H1 (cell line): ENCODE measurements around the gene DOCK10. TPM values are rescaled to one million over a fixed set of nuclear protein-coding genes. Genes with fewer than 3 reads are reported as not detected.

Experiments used
- CTCF ChIA-PET: fragments of 300-600 bp; sonication (Branson Sonifier 250); formaldehyde crosslinking; loops from one replicate; lab custom pipeline; 2021; ENCODE audit not compliant: partially characterized antibody; lab: Charles Lee
- POLR2A ChIA-PET: fragments of 300-600 bp; sonication (Branson Sonifier 250); formaldehyde crosslinking; loops from one replicate; lab custom pipeline; 2021; ENCODE audit warnings: inconsistent platforms; ENCODE audit not compliant: partially characterized antibody; lab: Charles Lee
- DNase-seq, 2 experiments: peaks; one replicate each; pipeline versions ENCODE4 v3.0.0 to v3.0.0-alpha.2; 2010 to 2022; ENCODE audit warnings: low spot score in 2 of 2, low read depth in 1 of 2, mixed read lengths in 1 of 2
- FAIRE-seq: peaks from 2 replicates; lab custom pipeline; 2011; peaks lifted over from hg19 to GRCh38; lab: Jason Lieb, UNC
- H2AFZ ChIP-seq: 2 replicates; pipeline ENCODE4 v1.8.1; 2012; ENCODE audit warnings: low read length, inconsistent platforms
- H2AK5ac ChIP-seq: 2 replicates; pipeline ENCODE4 v1.6.1; 2013; ENCODE audit warnings: low read depth, low read length
- H2BK120ac ChIP-seq: replicated peaks from 2 replicates; pipeline ENCODE3; 2013; ENCODE audit warnings: low read depth, low read length, inconsistent platforms
- H2BK12ac ChIP-seq: 2 replicates; pipeline ENCODE4 v1.6.1; 2013; ENCODE audit warnings: low read depth, low read length
- H2BK15ac ChIP-seq: 2 replicates; pipeline ENCODE4 v1.6.1; 2013; ENCODE audit warnings: low read length
- H2BK20ac ChIP-seq: 2 replicates; pipeline ENCODE4 v1.6.1; 2013; ENCODE audit warnings: low read length
- H2BK5ac ChIP-seq: 2 replicates; pipeline ENCODE4 v1.6.1; 2013; ENCODE audit warnings: low read depth, low read length
- H3K14ac ChIP-seq: 2 replicates; pipeline ENCODE4 v1.6.1; 2013; ENCODE audit warnings: inconsistent platforms; ENCODE audit not compliant: insufficient read length
- H3K18ac ChIP-seq: 2 replicates; pipeline ENCODE4 v1.6.1; 2013; ENCODE audit warnings: low read length; ENCODE audit errors: extremely low read depth
- H3K23ac ChIP-seq: 2 replicates; pipeline ENCODE4 v1.6.1; 2013; ENCODE audit warnings: inconsistent platforms; ENCODE audit not compliant: insufficient read length
- H3K23me2 ChIP-seq: 2 replicates; pipeline ENCODE4 v1.6.1; 2013; ENCODE audit warnings: low read depth, low read length
- H3K27ac ChIP-seq: 2 replicates; pipeline ENCODE4 v1.6.1; 2011; ENCODE audit warnings: low read depth, low read length, inconsistent platforms
- H3K27me3 ChIP-seq, 4 experiments: replicated peaks in 1 of 4; 1 replicate in 1 of 4; 2 replicates in 3 of 4; pipeline versions ENCODE4 v1.6.1 to v1.8.1; 2011 to 2013; ENCODE audit warnings: low read length in 3 of 4, mild to moderate bottlenecking in 3 of 4, inconsistent platforms in 2 of 4, mixed read lengths in 2 of 4, moderate library complexity in 1 of 4; ENCODE audit not compliant: control insufficient read depth in 3 of 4, insufficient read depth in 3 of 4; ENCODE audit errors: extremely low read depth in 1 of 4
- H3K36me3 ChIP-seq, 4 experiments: 2 replicates each; pipeline versions ENCODE4 v1.6.1 to v1.8.1; 2011 to 2013; ENCODE audit warnings: mild to moderate bottlenecking in 4 of 4, low read length in 3 of 4, moderate library complexity in 2 of 4, control low read depth in 1 of 4, inconsistent platforms in 1 of 4; ENCODE audit not compliant: insufficient read depth in 4 of 4, control insufficient read depth in 2 of 4
- H3K4ac ChIP-seq: replicated peaks from 2 replicates; pipeline ENCODE3; 2013; ENCODE audit warnings: low read length, low read depth, mixed read lengths, inconsistent platforms; ENCODE audit not compliant: insufficient read length
- H3K4me1 ChIP-seq, 4 experiments: replicated peaks in 1 of 4; 1 replicate in 1 of 4; 2 replicates in 3 of 4; pipeline versions ENCODE4 v1.6.1 to v1.8.1; 2011 to 2013; ENCODE audit warnings: low read length in 3 of 4, inconsistent platforms in 2 of 4, mixed read lengths in 1 of 4; ENCODE audit not compliant: insufficient read depth in 4 of 4, control insufficient read depth in 3 of 4
- H3K4me2 ChIP-seq, 2 experiments: 2 replicates each; pipeline versions ENCODE4 v1.6.1 to v1.8.1; 2011 to 2013; ENCODE audit warnings: low read depth in 2 of 2, low read length in 2 of 2, control low read depth in 1 of 2, inconsistent platforms in 1 of 2, mild to moderate bottlenecking in 1 of 2; ENCODE audit not compliant: insufficient read depth in 1 of 2
- H3K4me3 ChIP-seq, 4 experiments: fragments of 200-600, 300-600 bp in 1 of 4; sonication (generic), shearing (Covaris generic), sonication (Bioruptor Twin) in 1 of 4; 2 replicates each; pipeline versions ENCODE4 v1.5.1 to v1.8.1; 2011 to 2016; ENCODE audit warnings: low read length in 4 of 4, low read depth in 3 of 4, control low read depth in 2 of 4, inconsistent platforms in 2 of 4, mild to moderate bottlenecking in 2 of 4, mixed read lengths in 1 of 4, moderate library complexity in 1 of 4; ENCODE audit not compliant: insufficient read depth in 2 of 4; ENCODE audit errors: extremely low read depth in 1 of 4
- H3K56ac ChIP-seq: replicated peaks from 2 replicates; pipeline ENCODE3; 2013; ENCODE audit warnings: low read depth, mild to moderate bottlenecking, mixed read lengths, low read length, inconsistent platforms; ENCODE audit not compliant: insufficient read length
- H3K79me1 ChIP-seq: 2 replicates; pipeline ENCODE4 v1.6.1; 2013; ENCODE audit warnings: low read depth, low read length, control low read depth
- H3K79me2 ChIP-seq, 2 experiments: 2 replicates each; pipeline versions ENCODE4 v1.6.1 to v1.8.1; 2012 to 2013; ENCODE audit warnings: low read length in 2 of 2, mild to moderate bottlenecking in 2 of 2, inconsistent platforms in 1 of 2; ENCODE audit not compliant: insufficient read depth in 2 of 2, control insufficient read depth in 1 of 2
- H3K9ac ChIP-seq, 4 experiments: replicated peaks in 1 of 4; 1 replicate in 1 of 4; 2 replicates in 3 of 4; pipeline versions ENCODE4 v1.6.1 to v1.8.1; 2011 to 2013; ENCODE audit warnings: low read depth in 3 of 4, low read length in 3 of 4, control low read depth in 2 of 4, mild to moderate bottlenecking in 2 of 4, moderate library complexity in 2 of 4, inconsistent platforms in 1 of 4; ENCODE audit errors: extremely low read depth in 1 of 4
- H3K9me3 ChIP-seq, 2 experiments: 2 replicates each; pipeline versions ENCODE4 v1.6.1 to v1.8.1; 2012 to 2013; ENCODE audit warnings: mild to moderate bottlenecking in 2 of 2, moderate library complexity in 2 of 2, control low read depth in 1 of 2, inconsistent platforms in 1 of 2, low read depth in 1 of 2, low read length in 1 of 2, mixed read lengths in 1 of 2; ENCODE audit not compliant: insufficient read depth in 2 of 2
- H4K20me1 ChIP-seq, 2 experiments: replicated peaks in 1 of 2; 2 replicates each; pipeline versions ENCODE3 to v1.8.1; 2011 to 2013; ENCODE audit warnings: inconsistent platforms in 2 of 2, low read length in 2 of 2, mild to moderate bottlenecking in 1 of 2; ENCODE audit not compliant: insufficient read depth in 2 of 2, control insufficient read depth in 1 of 2
- H4K5ac ChIP-seq: 2 replicates; pipeline ENCODE4 v1.6.1; 2013; ENCODE audit warnings: low read length, low read depth, mixed read lengths, inconsistent platforms; ENCODE audit not compliant: insufficient read length
- H4K8ac ChIP-seq: 2 replicates; pipeline ENCODE4 v1.8.0; 2013; ENCODE audit warnings: mild to moderate bottlenecking, moderate library complexity, low read length, inconsistent platforms; ENCODE audit not compliant: insufficient read depth; ENCODE audit errors: extremely low read depth
- H4K91ac ChIP-seq: replicated peaks from 2 replicates; pipeline ENCODE3; 2013; ENCODE audit warnings: low read length, mixed read lengths, inconsistent platforms; ENCODE audit not compliant: insufficient read length
- GABPA ChIP-seq: IDR thresholded peaks from 2 replicates; pipeline ENCODE4 v1.6.1; 2011; ENCODE audit warnings: mild to moderate bottlenecking, low read length, moderate library complexity, borderline replicate concordance; ENCODE audit not compliant: insufficient read depth
- NANOG ChIP-seq: IDR thresholded peaks from 2 replicates; pipeline ENCODE4 v1.6.1; 2011; ENCODE audit warnings: low read length, low read depth, mild to moderate bottlenecking, inconsistent platforms; ENCODE audit not compliant: insufficient read depth, poor library complexity, severe bottlenecking
- SIN3A ChIP-seq, 2 experiments: IDR thresholded peaks in 1 of 2; conservative IDR thresholded peaks in 1 of 2; 2 replicates each; pipeline ENCODE4 v1.6.1; 2011 to 2012; ENCODE audit warnings: low read length in 2 of 2, improper control_type of control experiment in 1 of 2, low read depth in 1 of 2, mild to moderate bottlenecking in 1 of 2
- WGBS, 2 experiments: shearing (Covaris generic) in 1 of 2; methylation state at CpG; one replicate each; pipeline versions ENCODE4 v1.1.6 to v1.1.7; 2013 to 2015; ENCODE audit warnings: low lambda C conversion rate in 2 of 2, mixed read lengths in 2 of 2, inconsistent platforms in 1 of 2, low coverage in 1 of 2, missing lambda C conversion rate in 1 of 2; ENCODE audit not compliant: insufficient replicate concordance in 2 of 2, insufficient coverage in 1 of 2, insufficient read length in 1 of 2; ENCODE audit errors: extremely low coverage in 1 of 2, missing lambda C conversion rate in 1 of 2; 5-methylcytosine and 5-hydroxymethylcytosine counted together
- polyA plus RNA-seq, 7 experiments: library from polyadenylated mRNA; depleted of rRNA in 3 of 7; stranded (reverse) in 5 of 7; unstranded in 2 of 7; fragments of >200 nt in 5 of 7; fragments of 200-250 nt in 2 of 7; gene quantifications; 1 replicate in 5 of 7; 2 replicates in 1 of 7; 4 replicates in 1 of 7; pipeline versions ENCODE4 v1.2.1 to v1.2.3, GENCODE V29; 2011 to 2013; ENCODE audit warnings: missing spikeins in 2 of 7, mixed read lengths in 2 of 7
- total RNA-seq: library from RNA; stranded (reverse); fragmentation: NEBNext Ultra II Directional; extraction: Animal tissue kit (Norgen Biotek cat#: 25700); gene quantifications from 2 replicates; pipeline ENCODE4 v1.2.1, GENCODE V29; 2021

The DOCK10 gene
- total and polyA plus RNA-seq, 2 of the 8 experiments (the other 6 are each of a cell fraction or from before 2014, with no cell fraction given): 0.33 to 1.6 TPM

GRCh38 chr2:224832207-224832606, 210.1 kb downstream of the DOCK10 start:
- Histone ChIP-seq H2BK5ac (no peak overlapping the region), H3K23ac (no peak overlapping the region), H3K4me3 (no peak overlapping the region), H3K79me2 (no peaks in the 10 kb centered on the region), H3K36me3 (no peaks in the 10 kb centered on the region), H4K20me1 (no peaks in the 10 kb centered on the region), H3K27ac (no peak overlapping the region), H3K18ac (no peak overlapping the region), H3K27me3 (no peaks in the 10 kb centered on the region), H2BK20ac (no peak overlapping the region), H4K8ac (no peak overlapping the region), H3K9ac (no peak overlapping the region), H3K4me1 (no peaks in the 10 kb centered on the region), H4K91ac (no peak overlapping the region), H3K56ac (no peak overlapping the region), H2AFZ (no peak overlapping the region), H2AK5ac (no peak overlapping the region), H3K4me2 (no peak overlapping the region), H3K23me2 (no peaks in the 10 kb centered on the region), H3K4ac (no peak overlapping the region), H3K9me3 (no peaks in the 10 kb centered on the region), H3K79me1 (no peaks in the 10 kb centered on the region), H4K5ac (no peak overlapping the region), H3K14ac (no peak overlapping the region), H2BK15ac (no peak overlapping the region), H2BK12ac (no peak overlapping the region), H2BK120ac (no peak overlapping the region)
- ChIA-PET POLR2A (no interaction called here), CTCF (interaction anchor here (0.8 to 2.0 kb wide), 5 partner anchors 16 to 828 kb away, joined by 3 to 5 read pairs (median 4); no protein-coding TSS in a partner anchor)
- FAIRE-seq (no peak), DNase-seq (no peak)
- WGBS, 2 experiments: 93% methylated on average over 3 of the region's 3 CpGs; no CpG with 5 or more reads in 1 of the 2 experiments
- TF ChIP-seq SIN3A (conservative IDR thresholded peaks at IDR 0.05 in 1 of 2, IDR thresholded peaks at IDR 0.05 in 1 of 2; ENCODE audit: low read depth in 1 of 2, low read length in 2 of 2): no peak
- TF ChIP-seq GABPA: no peak
- no peak for TF ChIP-seq NANOG
